HG03095 (cell line): ENCODE data around the gene TBX1.

ENCODE experiments used
- ATAC-seq: cut with Tn5 transposase; IDR thresholded peaks from one replicate; pipeline ENCODE4 v1.9.1; 2021; ENCODE audit warnings: moderate library complexity; ENCODE audit not compliant: unreplicated experiment

The TBX1 gene

DNA sequence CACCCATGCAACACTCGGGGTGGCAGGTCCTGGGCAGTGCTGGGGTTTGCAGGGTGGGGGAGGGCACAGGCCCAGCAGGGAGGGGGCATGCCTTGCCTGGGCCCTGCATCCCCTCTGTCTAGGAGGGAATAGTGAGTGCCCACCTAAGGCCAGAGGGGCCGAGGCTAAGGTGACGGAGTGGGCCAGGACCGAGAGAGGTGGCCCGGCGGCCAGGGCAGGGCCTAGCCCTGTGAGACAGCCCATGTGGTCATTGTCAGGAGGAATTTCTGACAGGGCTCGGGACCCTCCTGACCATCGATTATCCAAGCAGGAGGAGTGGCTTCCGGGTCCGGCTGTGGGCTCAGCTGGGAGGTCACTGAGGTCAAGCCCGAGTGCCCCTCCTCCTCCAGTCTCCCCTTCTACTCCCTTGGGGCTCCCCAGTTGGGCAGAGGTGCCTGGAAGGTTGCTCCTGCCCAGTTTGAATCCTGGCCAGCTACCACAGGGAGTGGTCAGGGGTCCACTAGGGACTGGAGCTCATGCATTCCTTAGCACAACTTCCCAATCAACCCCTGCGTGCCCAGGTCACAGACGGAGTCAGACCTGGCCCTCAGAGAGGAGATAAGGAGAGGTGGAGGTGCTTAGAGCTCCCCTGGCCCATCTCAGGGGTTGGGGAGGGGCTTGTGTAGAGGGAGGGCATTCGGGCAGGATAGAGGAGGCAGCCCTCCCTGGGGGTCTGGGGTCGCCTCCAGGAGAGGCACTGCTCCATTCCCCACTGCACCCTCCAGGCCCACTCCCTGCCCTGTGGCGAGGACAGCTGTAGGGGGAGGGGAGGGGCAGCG, 22.5 kb upstream of the TBX1 start:
- ATAC-seq: no peak

DNA sequence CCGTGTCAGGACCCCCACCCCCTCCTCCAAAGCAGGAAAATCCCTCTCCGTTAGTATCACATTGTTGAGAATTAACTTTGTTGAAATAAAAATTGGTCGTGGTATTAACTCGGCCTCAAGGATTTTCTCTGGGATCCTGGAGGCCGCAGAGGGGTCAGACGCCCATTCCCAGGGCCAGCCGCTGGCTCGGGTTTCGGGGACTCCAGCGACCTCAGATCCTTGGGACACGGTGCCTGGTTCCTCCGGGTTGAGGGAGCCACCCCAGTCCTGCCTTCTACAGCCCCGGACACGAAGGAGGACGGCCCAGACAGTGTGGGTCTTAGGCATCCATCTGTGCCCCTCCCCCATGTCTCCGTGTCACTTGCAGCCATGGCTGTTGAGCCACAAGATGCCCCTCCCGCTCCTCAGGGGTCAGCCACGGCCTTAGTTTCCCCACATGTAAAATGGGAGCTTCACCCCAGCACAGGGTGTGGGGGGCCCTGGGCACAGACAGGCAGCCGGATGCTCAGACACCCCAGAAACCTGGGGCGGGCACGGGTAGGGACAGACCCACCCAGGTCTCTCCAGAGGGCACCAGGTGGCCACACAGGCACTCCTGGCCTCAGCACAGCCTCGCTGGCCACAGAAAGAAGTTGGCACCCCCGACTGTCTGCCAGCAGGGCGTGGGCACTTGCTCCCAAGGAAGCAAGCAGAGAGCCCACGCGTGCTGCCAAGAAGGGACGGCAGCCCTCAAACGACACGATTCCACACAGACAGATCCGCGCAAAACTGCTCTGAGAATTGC, 21.7 kb upstream of the TBX1 start:
- no peak for ATAC-seq

DNA sequence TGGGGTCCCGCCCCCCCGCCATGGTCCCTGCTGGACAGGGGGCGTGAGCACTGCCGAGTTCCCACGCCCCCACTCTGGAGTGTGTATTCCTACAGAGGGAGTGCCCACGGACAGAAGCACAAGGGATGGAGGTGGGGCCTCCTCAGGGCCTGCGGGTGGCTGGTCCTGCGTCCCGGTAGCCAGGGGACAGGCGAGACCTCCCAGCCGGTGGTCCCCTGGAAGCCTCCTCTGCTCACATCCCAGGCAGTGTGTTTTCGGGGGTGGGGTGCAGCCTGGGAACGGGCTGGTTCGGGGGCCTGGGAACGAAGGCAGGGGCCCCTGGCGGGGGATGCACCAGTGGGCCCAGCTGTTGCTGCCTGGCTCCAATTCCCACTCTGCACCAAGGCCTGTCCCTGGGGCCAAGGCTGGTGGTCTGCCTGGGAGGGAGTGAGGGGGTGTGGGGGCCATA, 21.1 kb upstream of the TBX1 start:
- ATAC-seq: no peak

DNA sequence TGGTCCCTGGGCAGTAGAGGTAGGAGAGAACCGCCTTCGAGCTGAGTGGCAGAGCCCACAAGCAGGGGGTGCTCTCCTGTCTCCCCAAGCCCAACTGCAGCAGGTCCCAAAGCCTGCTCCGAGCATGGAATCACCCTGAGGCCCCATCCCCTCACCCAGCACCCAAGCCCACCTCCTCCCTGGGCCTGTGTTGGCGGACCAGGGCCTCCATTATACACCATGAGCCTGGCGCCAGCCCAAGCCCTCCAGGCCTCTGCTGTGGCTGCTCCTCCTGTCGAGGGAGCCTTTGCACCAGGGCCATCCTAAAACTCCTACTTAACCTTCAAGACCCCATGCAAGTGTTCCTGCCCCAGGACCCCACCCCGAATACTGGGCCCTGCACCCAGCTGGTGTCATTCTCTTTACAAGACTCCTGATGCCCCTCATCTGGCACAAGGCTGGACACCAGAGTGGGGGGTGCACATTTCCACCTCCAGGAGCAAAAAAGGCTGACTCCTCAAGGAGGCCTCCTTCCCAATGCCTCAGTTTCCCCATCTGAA, 20.6 kb upstream of the TBX1 start:
- ATAC-seq: no peak

DNA sequence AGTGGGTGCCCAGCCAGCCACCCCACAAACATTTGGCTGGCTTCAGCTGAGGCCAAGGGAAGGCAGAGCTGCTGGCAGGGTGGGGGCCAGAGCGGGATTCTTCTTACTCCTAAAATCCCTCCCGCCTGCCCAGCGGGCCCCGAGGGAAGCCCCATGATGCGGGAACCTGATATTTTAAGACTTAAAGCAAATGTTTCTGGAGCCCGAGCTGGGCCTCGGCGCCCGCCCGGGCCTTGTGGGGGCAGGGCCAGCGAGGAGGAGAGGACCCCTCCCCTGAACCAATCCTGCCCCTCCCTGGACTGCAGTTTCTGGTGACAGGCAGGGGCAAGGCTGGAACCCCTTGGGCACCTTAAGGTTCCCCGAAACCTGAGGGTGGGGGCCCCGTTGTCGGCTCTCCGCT, 20.0 kb upstream of the TBX1 start:
- ATAC-seq: no peak

DNA sequence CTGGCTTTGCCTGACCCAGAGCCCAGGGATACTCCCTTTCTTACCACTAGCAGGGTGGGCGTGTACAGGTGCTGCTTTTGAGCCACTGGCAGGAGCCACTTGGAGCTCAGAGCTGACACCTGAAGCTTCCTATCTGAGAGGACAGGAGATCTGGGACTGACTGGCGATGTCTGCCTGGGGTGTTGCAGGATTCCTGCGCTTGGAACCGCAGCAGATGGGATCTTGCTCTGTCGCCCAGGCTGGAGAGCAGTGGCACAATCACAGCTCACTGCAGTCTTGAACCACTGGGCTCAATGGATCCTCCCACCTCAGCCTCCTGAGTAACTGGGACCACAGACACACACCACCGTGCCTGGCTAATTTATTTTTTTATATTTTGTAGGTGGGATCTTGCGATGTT, 19.5 kb upstream of the TBX1 start:
- no peak for ATAC-seq

DNA sequence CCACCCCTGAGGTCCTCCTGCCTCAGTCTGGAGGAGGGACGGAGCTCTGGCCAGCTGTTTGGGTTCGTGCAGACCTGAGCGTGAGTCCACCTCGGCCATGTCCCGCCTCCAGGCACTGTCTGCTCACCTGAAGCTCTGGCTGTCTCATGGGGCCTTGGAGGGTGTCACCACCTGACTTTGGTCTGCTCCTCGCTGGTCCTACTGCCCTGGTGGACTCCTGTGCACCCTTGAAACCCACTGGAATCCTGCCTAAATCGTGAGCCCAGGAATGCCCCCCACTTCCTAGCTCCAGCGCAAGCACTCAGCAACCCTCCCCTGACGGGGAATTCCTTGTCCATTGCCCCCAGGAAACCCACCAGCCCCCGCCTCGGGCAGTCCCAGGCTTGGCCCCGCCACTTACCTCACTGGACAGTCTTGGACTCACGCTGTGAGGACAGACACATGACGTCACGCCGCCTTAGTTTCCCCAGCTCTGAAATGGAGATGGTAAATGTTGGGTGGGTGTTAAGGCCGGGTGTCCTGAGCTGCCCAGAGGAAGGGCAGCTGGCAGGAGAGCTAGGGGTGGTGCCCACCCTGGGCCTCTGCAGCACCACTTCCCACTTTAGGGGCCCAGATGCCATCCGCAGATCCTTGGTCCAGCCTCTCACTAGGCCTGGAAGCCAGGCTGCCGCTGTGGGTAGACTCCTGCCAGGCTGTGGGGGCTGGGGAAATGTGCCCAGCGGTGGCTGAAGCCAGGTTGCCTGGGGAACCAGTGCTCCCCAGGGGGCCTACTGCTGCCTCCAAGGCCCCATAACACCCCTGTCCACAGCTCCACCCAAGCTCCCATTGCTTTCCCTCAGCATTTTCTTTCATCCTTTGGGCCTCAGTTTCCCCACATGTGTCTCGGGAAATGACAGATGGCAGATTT, 18.2 kb upstream of the TBX1 start:
- no peak for ATAC-seq

DNA sequence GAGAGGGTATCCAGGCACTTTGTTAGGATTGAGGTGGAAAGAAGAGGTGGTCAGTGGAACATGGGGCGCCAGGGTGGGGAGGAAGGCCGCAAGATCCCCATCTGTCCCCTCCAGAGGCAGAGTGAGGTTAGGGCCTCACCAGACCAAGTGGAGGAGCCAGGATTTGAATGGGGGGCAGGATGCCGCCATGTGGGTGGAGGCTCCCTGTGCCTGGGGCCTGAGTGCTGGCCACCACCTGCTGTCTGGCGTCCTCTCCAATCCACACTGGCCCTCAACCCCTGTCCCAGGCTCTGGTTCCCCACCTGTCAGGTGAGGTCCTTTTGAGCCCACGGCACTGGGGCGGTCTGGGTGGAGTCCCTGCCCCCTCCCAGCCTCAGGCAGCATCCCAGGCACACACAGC, 17.5 kb upstream of the TBX1 start:
- ATAC-seq: no peak

DNA sequence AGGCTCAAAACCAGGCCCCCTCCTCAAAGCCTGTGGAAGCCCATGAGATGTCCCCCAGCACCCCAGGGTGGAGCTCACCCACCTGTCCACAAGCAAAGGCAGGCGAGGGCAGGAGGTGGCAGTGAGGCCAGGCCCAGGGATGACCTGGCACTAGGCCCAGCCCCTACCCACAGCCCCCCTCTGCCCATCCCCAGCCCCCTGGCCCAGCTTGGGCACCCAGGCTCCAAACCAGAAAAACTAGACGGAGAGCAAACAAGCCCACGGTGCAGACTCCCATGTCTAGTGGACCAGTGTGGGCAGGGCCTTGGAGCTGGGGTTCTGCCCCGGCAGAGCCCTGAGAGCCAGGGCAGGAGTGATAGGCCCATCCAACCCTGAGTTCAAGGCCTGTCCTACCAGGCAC, 16.9 kb upstream of the TBX1 start:
- no peak for ATAC-seq

DNA sequence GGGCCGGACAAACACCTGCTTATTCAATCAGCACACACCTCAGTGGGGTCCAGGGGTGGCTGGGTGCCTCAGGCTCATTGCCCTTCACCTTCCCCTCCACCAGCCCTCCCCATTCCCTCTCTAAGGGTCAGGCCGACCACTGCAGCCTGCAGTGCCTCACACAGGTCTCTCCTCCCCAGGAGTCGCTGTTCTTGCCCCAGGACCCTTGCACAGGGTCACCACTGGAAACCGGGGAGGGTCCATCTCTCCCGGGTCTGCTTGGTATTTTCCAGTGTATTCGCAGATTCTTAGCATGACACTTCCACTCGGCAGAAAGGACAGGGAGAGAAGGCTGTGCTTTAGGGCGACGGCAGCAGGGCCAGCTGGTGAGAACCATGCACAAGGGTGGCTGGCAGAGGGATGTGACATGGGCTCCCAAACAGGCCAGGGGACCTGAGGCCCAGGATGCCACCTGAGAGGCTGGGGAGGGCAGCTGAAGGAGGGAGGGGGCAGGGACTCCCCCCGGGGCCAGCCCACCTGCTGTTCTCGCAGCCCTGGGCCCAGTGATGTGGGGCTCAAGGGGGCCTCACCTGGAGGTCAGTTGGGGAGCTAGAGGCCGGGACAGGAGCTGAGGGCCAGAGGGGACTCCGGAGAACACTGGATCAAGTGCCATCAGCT, 16.1 kb upstream of the TBX1 start:
- no peak for ATAC-seq

DNA sequence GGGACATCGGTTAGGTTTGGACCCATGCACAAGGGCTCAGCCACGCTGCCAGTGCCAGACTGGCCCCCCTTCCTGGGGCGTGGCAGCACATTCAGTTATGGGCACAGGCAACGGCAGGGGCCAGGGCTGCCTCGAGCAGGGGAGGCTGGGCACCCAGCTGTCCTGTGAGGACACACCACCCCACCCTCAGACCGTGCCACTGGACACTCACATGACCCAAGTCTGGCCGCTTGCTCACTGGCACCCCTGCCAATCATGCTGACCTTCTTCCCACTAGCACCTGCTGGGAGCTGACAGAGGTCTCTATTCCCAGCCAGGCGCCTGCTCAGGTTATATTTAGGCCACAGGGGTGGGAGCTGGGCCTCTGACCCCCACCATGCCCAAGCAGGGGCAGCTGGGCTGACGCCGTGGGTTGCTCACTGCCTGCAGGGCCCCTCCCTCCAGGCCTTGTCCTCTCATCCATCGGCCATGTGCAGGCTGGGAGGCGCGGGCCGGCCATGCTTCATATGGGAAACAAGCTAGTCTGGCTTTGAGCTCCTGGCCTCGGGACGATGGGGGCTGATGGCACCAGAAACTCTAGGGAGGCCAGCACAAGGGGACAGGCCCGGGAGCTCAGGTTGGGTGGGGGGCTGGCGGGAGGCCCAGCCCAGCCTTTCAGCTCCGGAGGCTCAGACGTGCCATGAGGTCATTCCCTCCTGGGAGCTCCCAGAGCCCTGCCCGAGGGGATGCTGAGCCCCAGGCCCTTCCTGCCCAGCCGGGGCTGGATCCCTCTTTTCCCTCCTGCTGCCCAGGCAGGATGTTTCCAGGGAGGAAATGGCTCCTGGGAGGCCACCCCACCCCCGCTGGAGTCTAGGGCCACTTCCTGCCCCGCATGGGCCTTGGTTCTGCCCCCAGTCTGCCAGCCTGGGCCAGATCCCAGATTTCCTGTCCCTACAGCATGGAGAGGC, 15.2 kb upstream of the TBX1 start:
- ATAC-seq: no peak

DNA sequence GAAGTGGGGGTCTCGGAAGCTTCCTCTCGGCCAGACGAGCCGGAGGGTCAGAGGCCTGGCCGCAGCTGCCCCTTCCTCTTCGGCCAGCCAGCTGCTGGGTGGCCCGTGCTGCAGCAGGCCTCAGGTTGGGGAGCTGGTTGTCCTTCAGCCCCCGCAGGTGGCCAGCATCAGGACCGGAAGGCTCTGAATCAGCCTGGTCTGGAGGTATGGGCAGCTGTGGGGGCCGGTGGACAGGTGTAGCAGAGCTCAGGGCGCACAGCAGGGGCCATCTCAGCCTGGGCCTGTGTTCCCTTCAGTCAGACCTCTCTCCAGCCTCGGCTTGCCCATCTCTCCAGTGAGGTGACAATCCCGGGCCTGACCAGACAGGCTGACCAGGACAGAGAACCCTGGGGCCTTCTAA, 13.9 kb upstream of the TBX1 start:
- no peak for ATAC-seq

DNA sequence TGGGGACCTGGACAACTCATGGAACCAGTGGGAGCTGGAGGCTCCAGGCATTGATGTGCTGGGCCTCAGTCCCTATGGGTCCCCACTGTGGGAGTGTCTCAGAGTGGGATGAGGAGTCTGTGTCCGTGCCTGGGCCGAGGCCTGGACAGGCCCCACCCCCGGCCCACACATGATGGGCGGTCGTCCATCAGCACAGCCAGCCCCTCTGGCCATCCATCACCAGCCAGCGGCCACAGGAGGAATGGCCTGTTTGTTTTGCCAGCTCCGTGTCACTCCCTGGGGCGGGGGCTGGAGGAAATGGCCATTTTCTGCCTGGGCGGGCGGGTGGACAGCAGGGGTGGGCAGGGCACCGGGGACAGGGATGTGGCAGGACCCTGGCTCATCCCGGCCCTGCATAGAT, 13.0 kb upstream of the TBX1 start:
- ATAC-seq: no peak

DNA sequence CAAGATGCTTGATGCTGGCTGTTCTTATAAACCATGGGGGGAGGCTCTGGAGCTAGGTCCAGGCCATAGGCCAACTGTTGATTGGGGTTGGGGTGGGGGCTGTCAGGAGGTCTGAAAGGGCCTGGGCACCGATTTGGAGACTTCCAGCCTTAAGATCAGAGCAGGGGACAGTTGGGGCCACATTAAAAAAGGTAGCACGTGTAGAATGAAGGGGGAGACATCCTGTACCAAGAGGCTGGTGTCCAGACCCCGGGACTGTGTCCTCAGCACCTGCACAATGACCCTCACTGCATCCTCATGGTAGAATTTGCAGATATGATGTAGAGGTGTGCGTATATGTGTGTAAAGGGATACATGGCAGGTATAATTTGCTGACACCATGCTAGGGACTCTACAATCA, 12.4 kb upstream of the TBX1 start:
- no peak for ATAC-seq

DNA sequence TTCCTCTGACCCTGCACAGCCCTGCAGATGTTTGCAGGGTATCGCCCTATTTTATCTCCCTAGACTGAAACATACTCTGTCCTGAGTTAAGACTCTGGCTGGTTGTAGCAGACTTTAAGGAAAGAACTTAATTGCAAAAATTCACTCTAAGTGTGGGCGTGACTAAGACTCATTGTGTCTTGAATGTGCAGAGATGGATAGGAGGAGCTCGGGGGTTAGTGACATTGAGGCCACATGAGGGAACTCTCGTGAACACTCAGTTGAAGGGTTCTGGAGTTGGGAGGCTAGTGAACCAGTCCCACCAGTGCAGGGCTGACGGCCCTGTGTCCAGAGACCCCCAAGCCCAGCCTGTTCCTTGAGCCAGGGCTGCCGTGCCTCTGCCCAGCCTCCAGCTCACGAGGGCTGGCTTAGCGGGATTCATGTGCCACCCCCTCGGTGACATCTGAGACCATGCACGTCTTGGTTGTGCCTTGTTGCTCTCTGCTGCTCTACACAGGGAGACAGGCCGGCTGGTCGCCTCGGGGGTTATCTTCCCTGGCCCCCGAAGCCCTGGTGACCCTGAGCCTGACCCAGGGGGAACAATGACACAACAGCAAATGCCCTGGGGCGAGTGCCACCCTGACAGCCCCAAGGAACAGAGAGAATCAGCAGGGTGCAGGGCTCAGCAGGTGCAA, 11.4 kb upstream of the TBX1 start:
- ATAC-seq: no peak

DNA sequence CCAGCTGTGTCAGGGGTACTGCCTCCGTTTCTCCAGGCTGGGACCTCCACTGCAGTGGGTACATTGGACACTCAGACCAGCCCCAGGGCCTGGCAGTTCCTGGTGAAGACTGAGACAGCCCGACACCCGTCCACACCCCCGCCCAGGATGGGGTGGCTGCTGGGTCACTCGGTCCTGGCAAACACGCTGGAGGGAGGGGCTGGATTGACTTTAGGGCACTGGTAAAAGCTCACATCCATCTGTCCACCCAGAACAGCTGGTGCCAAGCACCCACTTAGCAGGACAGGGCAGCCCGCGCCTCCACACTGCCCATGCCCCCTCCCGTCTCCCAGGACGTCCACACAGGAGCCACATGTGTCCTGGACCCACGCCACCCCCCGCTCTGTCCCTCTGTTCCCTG, 10.7 kb upstream of the TBX1 start:
- no peak for ATAC-seq

DNA sequence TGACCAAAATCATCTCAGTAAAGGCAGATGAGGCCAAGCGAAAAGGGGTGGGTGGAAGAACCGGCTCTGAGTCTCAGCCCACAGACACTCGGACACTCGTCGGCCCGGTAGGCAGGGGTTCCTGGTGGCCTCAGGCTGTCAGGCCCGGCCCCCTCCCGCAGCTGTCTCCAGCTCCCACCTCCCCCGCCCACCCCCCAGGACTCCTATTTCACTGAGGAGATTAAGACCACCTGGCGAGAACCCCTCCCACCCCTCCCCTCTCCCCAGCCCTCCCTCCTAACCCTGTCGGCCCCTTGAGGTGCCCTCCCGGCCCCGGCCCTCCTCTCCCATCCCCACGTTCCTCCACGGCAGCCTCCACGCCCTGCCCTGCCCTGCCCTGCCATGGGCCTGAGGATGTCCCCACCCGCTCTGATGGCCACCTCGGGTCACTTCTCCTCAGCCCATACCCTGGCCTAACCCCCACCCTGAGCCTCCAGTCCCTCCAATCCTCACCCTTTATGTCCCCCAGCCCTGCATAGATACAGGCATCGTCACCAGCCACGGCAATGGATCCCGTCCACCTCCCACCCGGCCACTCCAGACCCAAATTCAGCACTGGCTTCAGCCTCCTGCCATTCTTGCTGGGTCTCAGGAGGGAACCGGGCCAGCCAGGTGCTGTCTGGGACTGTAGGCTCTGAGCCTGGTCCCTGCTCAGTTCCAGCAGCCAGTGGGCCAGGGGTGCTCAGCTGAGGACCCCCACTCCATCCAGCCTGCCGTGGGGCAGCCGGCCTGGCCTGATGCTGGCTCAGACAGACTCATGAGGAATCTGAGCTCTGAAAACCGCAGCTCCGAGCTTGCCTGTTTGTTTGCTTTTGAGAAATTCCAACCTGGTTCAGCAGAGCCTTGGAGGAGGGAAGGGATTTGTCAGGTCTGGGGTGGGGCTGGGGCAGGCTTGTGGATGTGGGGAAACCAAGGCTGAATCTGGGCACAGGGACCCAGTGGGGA, 9.8 kb upstream of the TBX1 start:
- no peak for ATAC-seq
